ENCODE measurements around the gene CNN2. TPM values are rescaled to one million over a fixed set of nuclear protein-coding genes. Genes with fewer than 3 reads are reported as not detected.

Gene CNN2
- total and polyA plus RNA-seq, 2 of the 8 experiments (the other 6 are each of a cell fraction or from before 2014, with no cell fraction given) = 189 to 551 TPM

- no peak overlapping the region; a peak in 1 of 4 replicates for H3K4me2 ChIP-seq (ENCODE audit: insufficient read depth in 1 of 2, low read depth in 2 of 2, low read length in 2 of 2)
- CTCF ChIA-PET (ENCODE audit: partially characterized antibody) = no interaction called here
Measured at GRCh38 chr19:1017906-1018305, 8.5 kb upstream of the CNN2 start.

More at GRCh38 chr19:1017906-1018305, 8.5 kb upstream of the CNN2 start:
- 0 out of 2 replicates have a peak overlapping the region, but pooled peaks have one; percentile 55 for H2BK5ac ChIP-seq (ENCODE audit: low read depth, low read length)
- H3K4me1 ChIP-seq (replicated peaks in 1 of 4; ENCODE audit: control insufficient read depth in 3 of 4, insufficient read depth in 4 of 4, low read length in 3 of 4) = peaks cover 0 to 37% (median 25%) of the 10 kb centered on the region in 4 experiments; a peak in 5 of 7 replicates
- no peaks in the 10 kb centered on the region for H3K9me3 ChIP-seq (ENCODE audit: insufficient read depth in 2 of 2, low read depth in 1 of 2, low read length in 1 of 2)
- TF ChIP-seq SP4 (IDR thresholded peaks at IDR 0.05; ENCODE audit: low read length) (no peak), TEAD4 (IDR thresholded peaks at IDR 0.05; ENCODE audit: low read depth, low read length) (no peak), HDAC6 (IDR thresholded peaks at IDR 0.05; ENCODE audit: low read depth, low read length) (no peak), SRF (IDR thresholded peaks at IDR 0.05; ENCODE audit: low read depth, low read length) (no peak), TBP (IDR thresholded peaks at IDR 0.05; ENCODE audit: low read depth, low read length) (no peak), ZNF274 (IDR thresholded peaks at IDR 0.05; ENCODE audit: borderline replicate concordance, extremely low read depth, low read length) (no peak), MAFK (IDR thresholded peaks at IDR 0.05; ENCODE audit: low read depth, low read length) (no peak), NANOG (IDR thresholded peaks at IDR 0.05; ENCODE audit: insufficient read depth, low read depth, low read length, poor library complexity, severe bottlenecking) (no peak), TAF7 (optimal IDR thresholded peaks at IDR 0.05; ENCODE audit: borderline replicate concordance, low read depth, low read length) (no peak), JUN (IDR thresholded peaks at IDR 0.05; ENCODE audit: low read depth, low read length) (no peak), NRF1 (IDR thresholded peaks at IDR 0.05; ENCODE audit: low read depth, low read length) (no peak), PHF8 (conservative IDR thresholded peaks at IDR 0.05; ENCODE audit: low read depth, low read length) (no peak), TCF12 (IDR thresholded peaks at IDR 0.05; ENCODE audit: low read depth, low read length) (no peak)
- H4K20me1 ChIP-seq (replicated peaks in 1 of 2; ENCODE audit: control insufficient read depth in 1 of 2, insufficient read depth in 2 of 2, low read length in 2 of 2) = peaks cover 38 to 53% of the 10 kb centered on the region in 2 experiments
- H3K36me3 ChIP-seq (ENCODE audit: control insufficient read depth in 2 of 4, insufficient read depth in 4 of 4, low read length in 3 of 4) = peaks cover 0 to 14% (median 4%) of the 10 kb centered on the region in 4 experiments; a peak in 4 of 8 replicates
- no peak overlapping the region for H2BK20ac ChIP-seq (ENCODE audit: low read length)
- WGBS, 2 experiments (ENCODE audit: extremely low coverage in 1 of 2, insufficient coverage in 1 of 2, insufficient read length in 1 of 2, insufficient replicate concordance in 2 of 2, low coverage in 1 of 2, low lambda C conversion rate in 2 of 2, missing lambda C conversion rate in 1 of 2) = 82% methylated on average over 9 of the region's 9 CpGs; no CpG with 5 or more reads in 1 of the 2 experiments
- no peak overlapping the region for H2BK120ac ChIP-seq (replicated peaks; ENCODE audit: low read depth, low read length)
- no peak overlapping the region for H2AK5ac ChIP-seq (ENCODE audit: low read depth, low read length)
- POLR2A ChIA-PET (ENCODE audit: partially characterized antibody) = interaction anchor here (2.4 to 6.4 kb wide), 3 partner anchors 11 to 204 kb away, joined by 6 to 125 read pairs (median 62); partner anchors contain the start of genes ABCA7 and CNN2
- peaks cover 9% of the 10 kb centered on the region for H3K23me2 ChIP-seq (ENCODE audit: low read depth, low read length)
- H3K23ac ChIP-seq (ENCODE audit: insufficient read length) = no peak overlapping the region
- no peak overlapping the region for H4K5ac ChIP-seq (ENCODE audit: insufficient read length, low read depth, low read length)
- H3K79me2 ChIP-seq (ENCODE audit: control insufficient read depth in 1 of 2, insufficient read depth in 2 of 2, low read length in 2 of 2) = peaks cover 36 to 78% of the 10 kb centered on the region in 2 experiments
- no peak for DNase-seq (ENCODE audit: low read depth in 1 of 2, low spot score in 2 of 2)
- H3K27me3 ChIP-seq (replicated peaks in 1 of 4; ENCODE audit: control insufficient read depth in 3 of 4, extremely low read depth in 1 of 4, insufficient read depth in 3 of 4, low read length in 3 of 4) = no peaks in the 10 kb centered on the region
- H3K4ac ChIP-seq (replicated peaks; ENCODE audit: insufficient read length, low read depth, low read length) = no peak overlapping the region
- H3K18ac ChIP-seq (ENCODE audit: extremely low read depth, low read length) = no peak overlapping the region
- no peak overlapping the region for H3K27ac ChIP-seq (ENCODE audit: low read depth, low read length)
- H3K4me3 ChIP-seq (ENCODE audit: extremely low read depth in 1 of 4, insufficient read depth in 2 of 4, low read depth in 3 of 4, low read length in 4 of 4) = no peak overlapping the region
- H3K14ac ChIP-seq (ENCODE audit: insufficient read length) = no peak overlapping the region
- H4K8ac ChIP-seq (ENCODE audit: extremely low read depth, insufficient read depth, low read length) = peak overlapping the region; percentile 53; the same call in 1 of the 2 replicates
- no peak overlapping the region for H2BK12ac ChIP-seq (ENCODE audit: low read depth, low read length)
- H3K56ac ChIP-seq (replicated peaks; ENCODE audit: insufficient read length, low read depth, low read length) = no peak overlapping the region
- FAIRE-seq = no peak
- no peak overlapping the region for H2AFZ ChIP-seq (ENCODE audit: low read length)
- H3K79me1 ChIP-seq (ENCODE audit: low read depth, low read length) = peaks cover 24% of the 10 kb centered on the region
- H2BK15ac ChIP-seq (ENCODE audit: low read length) = no peak overlapping the region
- H4K91ac ChIP-seq (replicated peaks; ENCODE audit: insufficient read length, low read length) = no peak overlapping the region
- no peak overlapping the region for H3K9ac ChIP-seq (replicated peaks in 1 of 4; ENCODE audit: extremely low read depth in 1 of 4, low read depth in 3 of 4, low read length in 3 of 4)

All from H1 (cell line).